ENCODE measurements around the gene CIAO3.

CIAO3 gene

GRCh38 chr16:752007-752312 lies 11.2 kb upstream of the CIAO3 start:
- no peak for TF ChIP-seq CTCF (IDR thresholded peaks at IDR 0.05; ENCODE audit: borderline replicate concordance, control extremely low read depth, extremely low read depth, insufficient read depth, missing control alignments)
- no peak for DNase-seq (ENCODE audit: low spot score)
- in situ Hi-C loops (cut with MboI; ENCODE audit: low sequenced_read_pairs, unreplicated experiment), result no loop called here

- no peak for TF ChIP-seq CTCF (IDR thresholded peaks at IDR 0.05; ENCODE audit: borderline replicate concordance, control extremely low read depth, extremely low read depth, insufficient read depth, missing control alignments)
- no peak for DNase-seq (ENCODE audit: low spot score)
- in situ Hi-C loops (cut with MboI; ENCODE audit: low sequenced_read_pairs, unreplicated experiment), result no loop called here
These were observed 10.6 kb upstream of the CIAO3 start for GRCh38 chr16:751152-752006.

- in situ Hi-C loops (cut with MboI; ENCODE audit: low sequenced_read_pairs, unreplicated experiment), result no loop called here
- DNase-seq (ENCODE audit: low spot score), result no peak
- TF ChIP-seq CTCF (IDR thresholded peaks at IDR 0.05; ENCODE audit: borderline replicate concordance, control extremely low read depth, extremely low read depth, insufficient read depth, missing control alignments), result no peak
These were observed 9.7 kb upstream of the CIAO3 start for GRCh38 chr16:750485-750884.

GRCh38 chr16:749010-749409 lies 8.2 kb upstream of the CIAO3 start:
- no peak for TF ChIP-seq CTCF (IDR thresholded peaks at IDR 0.05; ENCODE audit: borderline replicate concordance, control extremely low read depth, extremely low read depth, insufficient read depth, missing control alignments)
- in situ Hi-C loops (cut with MboI; ENCODE audit: low sequenced_read_pairs, unreplicated experiment), result no loop called here
- DNase-seq (ENCODE audit: low spot score), result no peak

GRCh38 chr16:747978-748746 lies 7.4 kb upstream of the CIAO3 start:
- in situ Hi-C loops (cut with MboI; ENCODE audit: low sequenced_read_pairs, unreplicated experiment), result no loop called here
- no peak for TF ChIP-seq CTCF (IDR thresholded peaks at IDR 0.05; ENCODE audit: borderline replicate concordance, control extremely low read depth, extremely low read depth, insufficient read depth, missing control alignments)
- DNase-seq (ENCODE audit: low spot score), result no peak

GRCh38 chr16:746637-747036 lies 5.8 kb upstream of the CIAO3 start:
- no peak for TF ChIP-seq CTCF (IDR thresholded peaks at IDR 0.05; ENCODE audit: borderline replicate concordance, control extremely low read depth, extremely low read depth, insufficient read depth, missing control alignments)
- in situ Hi-C loops (cut with MboI; ENCODE audit: low sequenced_read_pairs, unreplicated experiment), result no loop called here
- no peak for DNase-seq (ENCODE audit: low spot score)
